ENCODE measurements around the gene ACTG2.
"Not testable (repeated sequence)": the region's sequence is repeated elsewhere in the genome, so short reads cannot be mapped to it uniquely, and the experiment has no call there.

ACTG2 gene

DNA sequence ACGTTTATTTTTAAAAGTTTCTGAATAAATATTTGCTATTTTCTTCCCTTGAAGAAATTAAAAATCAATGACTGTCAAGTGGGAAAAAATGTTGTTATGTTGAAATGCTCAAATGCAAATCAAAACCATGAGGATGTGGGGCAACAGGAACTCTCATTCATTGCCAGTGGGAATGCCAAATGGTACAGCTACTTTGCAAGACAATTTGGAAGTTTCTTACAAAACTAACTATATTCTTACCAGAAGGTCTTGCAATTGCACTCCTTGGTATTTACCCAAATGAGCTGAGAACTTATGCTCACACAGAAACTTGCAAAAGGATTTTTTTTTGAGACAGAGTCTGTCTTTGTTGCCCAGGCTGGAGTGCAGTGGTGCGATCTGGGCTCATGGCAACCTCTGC, 7.4 kb upstream of the ACTG2 start:
- Histone ChIP-seq H4K20me1 (ENCODE audit: insufficient read depth, low read length) (no peaks in the 10 kb centered on the region), H2AFZ (ENCODE audit: low read length) (no peak overlapping the region), H3K4me3 (ENCODE audit: low read length) (no peak overlapping the region), H3K36me3 (replicated peaks; ENCODE audit: insufficient read depth, low read length) (no peaks in the 10 kb centered on the region), H3F3A (ENCODE audit: insufficient read depth, low read length) (no peaks in the 10 kb centered on the region), H3K4me2 (ENCODE audit: low read depth, low read length) (no peak overlapping the region), H3K9ac (ENCODE audit: low read length) (no peak overlapping the region), H3K79me2 (ENCODE audit: low read length) (no peaks in the 10 kb centered on the region), H3K27ac (ENCODE audit: low read length) (no peak overlapping the region), H3K9me3 (replicated peaks; ENCODE audit: insufficient read depth, low read length) (no peaks in the 10 kb centered on the region), H3K4me1 (ENCODE audit: low read length) (no peaks in the 10 kb centered on the region), H3K9me2 (replicated peaks; ENCODE audit: insufficient read depth, low read length) (no peaks in the 10 kb centered on the region), H3K27me3 (replicated peaks; ENCODE audit: insufficient read depth, low read length) (no peaks in the 10 kb centered on the region)
- TF ChIP-seq EZH2 (optimal IDR thresholded peaks at IDR 0.05; ENCODE audit: low read depth, low read length) (no peak), EZH2phosphoT487 (IDR thresholded peaks at IDR 0.05; ENCODE audit: low read length) (no peak)
- TF ChIP-seq, protein P1, sequence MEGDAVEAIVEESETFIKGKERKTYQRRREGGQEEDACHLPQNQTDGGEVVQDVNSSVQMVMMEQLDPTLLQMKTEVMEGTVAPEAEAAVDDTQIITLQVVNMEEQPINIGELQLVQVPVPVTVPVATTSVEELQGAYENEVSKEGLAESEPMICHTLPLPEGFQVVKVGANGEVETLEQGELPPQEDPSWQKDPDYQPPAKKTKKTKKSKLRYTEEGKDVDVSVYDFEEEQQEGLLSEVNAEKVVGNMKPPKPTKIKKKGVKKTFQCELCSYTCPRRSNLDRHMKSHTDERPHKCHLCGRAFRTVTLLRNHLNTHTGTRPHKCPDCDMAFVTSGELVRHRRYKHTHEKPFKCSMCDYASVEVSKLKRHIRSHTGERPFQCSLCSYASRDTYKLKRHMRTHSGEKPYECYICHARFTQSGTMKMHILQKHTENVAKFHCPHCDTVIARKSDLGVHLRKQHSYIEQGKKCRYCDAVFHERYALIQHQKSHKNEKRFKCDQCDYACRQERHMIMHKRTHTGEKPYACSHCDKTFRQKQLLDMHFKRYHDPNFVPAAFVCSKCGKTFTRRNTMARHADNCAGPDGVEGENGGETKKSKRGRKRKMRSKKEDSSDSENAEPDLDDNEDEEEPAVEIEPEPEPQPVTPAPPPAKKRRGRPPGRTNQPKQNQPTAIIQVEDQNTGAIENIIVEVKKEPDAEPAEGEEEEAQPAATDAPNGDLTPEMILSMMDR (IDR thresholded peaks at IDR 0.05; ENCODE audit: low read length) = no peak
- DNase-seq = no peak

DNA sequence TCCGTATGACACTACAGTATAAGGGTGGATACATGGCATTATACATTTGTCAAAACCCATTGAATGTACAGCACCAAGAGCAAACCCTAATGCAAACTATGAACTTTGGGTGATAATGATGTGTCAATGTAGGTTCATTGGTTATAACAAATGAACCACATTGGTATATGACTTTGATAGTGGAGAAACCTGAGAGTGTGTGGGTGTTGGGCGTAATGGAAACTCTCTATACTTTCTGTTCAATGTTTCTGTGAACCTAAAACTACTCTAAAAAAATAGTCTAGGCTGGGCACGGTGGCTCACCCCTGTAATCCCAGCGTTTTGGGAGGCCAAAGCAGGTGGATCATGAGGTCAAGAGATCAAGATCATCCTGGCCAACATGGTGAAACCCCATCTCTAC, 6.5 kb upstream of the ACTG2 start:
- Histone ChIP-seq H3K36me3 (replicated peaks; ENCODE audit: insufficient read depth, low read length) (no peaks in the 10 kb centered on the region), H3K4me3 (ENCODE audit: low read length) (no peak overlapping the region), H3K9me2 (replicated peaks; ENCODE audit: insufficient read depth, low read length) (no peaks in the 10 kb centered on the region), H3K4me1 (ENCODE audit: low read length) (no peaks in the 10 kb centered on the region), H3K27me3 (replicated peaks; ENCODE audit: insufficient read depth, low read length) (no peaks in the 10 kb centered on the region), H4K20me1 (ENCODE audit: insufficient read depth, low read length) (no peaks in the 10 kb centered on the region), H3K27ac (ENCODE audit: low read length) (no peak overlapping the region), H3K4me2 (ENCODE audit: low read depth, low read length) (no peak overlapping the region), H2AFZ (ENCODE audit: low read length) (no peak overlapping the region), H3K79me2 (ENCODE audit: low read length) (no peaks in the 10 kb centered on the region), H3F3A (ENCODE audit: insufficient read depth, low read length) (no peaks in the 10 kb centered on the region), H3K9me3 (replicated peaks; ENCODE audit: insufficient read depth, low read length) (no peaks in the 10 kb centered on the region), H3K9ac (ENCODE audit: low read length) (no peak overlapping the region)
- no peak for DNase-seq
- TF ChIP-seq EZH2 (optimal IDR thresholded peaks at IDR 0.05; ENCODE audit: low read depth, low read length) (no peak), EZH2phosphoT487 (IDR thresholded peaks at IDR 0.05; ENCODE audit: low read length) (no peak)
- TF ChIP-seq, protein P1 (IDR thresholded peaks at IDR 0.05; ENCODE audit: low read length) = no peak

DNA sequence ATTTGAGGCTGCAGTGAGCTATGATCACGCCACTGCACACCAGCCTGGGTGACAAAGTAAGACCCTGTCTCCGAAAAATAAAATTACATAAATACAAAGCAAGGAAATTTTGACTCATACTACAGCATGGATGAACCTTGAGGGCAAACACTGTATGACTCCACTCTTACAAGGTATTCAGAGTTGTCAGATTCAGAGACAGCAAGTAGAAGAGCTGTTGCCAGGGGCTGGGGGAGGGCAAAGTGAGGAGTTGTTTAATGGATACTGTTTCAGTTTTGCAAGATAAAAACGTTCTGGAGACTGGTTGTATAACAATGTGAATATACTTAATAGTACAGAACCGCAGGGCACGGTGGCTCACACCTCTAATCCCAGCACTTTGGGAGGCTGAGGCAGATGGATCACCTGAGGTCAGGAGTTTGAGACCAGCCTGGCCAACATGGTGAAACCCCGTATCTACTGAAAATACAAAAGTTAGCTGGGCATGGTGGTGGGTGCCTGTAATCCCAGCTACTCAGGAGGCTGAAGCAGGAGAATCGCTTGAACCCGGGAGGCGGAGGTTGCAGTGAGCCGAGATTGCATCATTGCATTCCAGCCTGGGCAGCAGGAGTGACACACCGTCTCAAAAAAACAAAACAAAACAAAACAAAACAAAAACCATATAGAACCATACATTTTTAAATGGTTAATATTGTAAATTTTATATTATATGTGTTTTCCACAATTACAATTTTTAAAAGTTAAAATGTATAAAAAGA, 5.0 kb upstream of the ACTG2 start:
- not testable (repeated sequence) for H3K79me2 ChIP-seq (ENCODE audit: low read length); H3K9me2 ChIP-seq (replicated peaks; ENCODE audit: insufficient read depth, low read length); H3F3A ChIP-seq (ENCODE audit: insufficient read depth, low read length); DNase-seq; H3K4me2 ChIP-seq (ENCODE audit: low read depth, low read length); H3K27ac ChIP-seq (ENCODE audit: low read length); H3K4me3 ChIP-seq (ENCODE audit: low read length); H3K27me3 ChIP-seq (replicated peaks; ENCODE audit: insufficient read depth, low read length); H3K4me1 ChIP-seq (ENCODE audit: low read length); H3K9me3 ChIP-seq (replicated peaks; ENCODE audit: insufficient read depth, low read length); H3K9ac ChIP-seq (ENCODE audit: low read length); H3K36me3 ChIP-seq (replicated peaks; ENCODE audit: insufficient read depth, low read length); H4K20me1 ChIP-seq (ENCODE audit: insufficient read depth, low read length); H2AFZ ChIP-seq (ENCODE audit: low read length)

- Histone ChIP-seq H3K36me3 (replicated peaks; ENCODE audit: insufficient read depth, low read length) (no peaks in the 10 kb centered on the region), H3K4me2 (ENCODE audit: low read depth, low read length) (no peak overlapping the region), H2AFZ (ENCODE audit: low read length) (no peak overlapping the region), H3K79me2 (ENCODE audit: low read length) (no peaks in the 10 kb centered on the region), H3K9me2 (replicated peaks; ENCODE audit: insufficient read depth, low read length) (no peaks in the 10 kb centered on the region), H3K27ac (ENCODE audit: low read length) (no peak overlapping the region), H3K9me3 (replicated peaks; ENCODE audit: insufficient read depth, low read length) (no peaks in the 10 kb centered on the region), H3K9ac (ENCODE audit: low read length) (no peak overlapping the region), H3K4me3 (ENCODE audit: low read length) (no peak overlapping the region), H3F3A (ENCODE audit: insufficient read depth, low read length) (no peaks in the 10 kb centered on the region), H4K20me1 (ENCODE audit: insufficient read depth, low read length) (no peaks in the 10 kb centered on the region), H3K27me3 (replicated peaks; ENCODE audit: insufficient read depth, low read length) (no peaks in the 10 kb centered on the region), H3K4me1 (ENCODE audit: low read length) (no peaks in the 10 kb centered on the region)
- TF ChIP-seq, protein P1 (IDR thresholded peaks at IDR 0.05; ENCODE audit: low read length) = no peak
- TF ChIP-seq EZH2phosphoT487 (IDR thresholded peaks at IDR 0.05; ENCODE audit: low read length) = no peak
- no peak for TF ChIP-seq EZH2 (optimal IDR thresholded peaks at IDR 0.05; ENCODE audit: low read depth, low read length)
- DNase-seq = no peak
Observed at GRCh38 chr2:73888388-73888787, 4.4 kb upstream of the ACTG2 start.

Measured in MM.1S (cell line).